SK-N-SH (cell line): ENCODE results near the gene FAXDC2. TPM values are rescaled to one million over a fixed set of nuclear protein-coding genes. Genes with fewer than 3 reads are reported as not detected.

Experiments
- CTCF ChIA-PET: fragments of 300-600, 350-600 bp; formaldehyde crosslinking; extraction: SDS; loops from one replicate; lab custom pipeline; 2021; lab: Yijun Ruan, JAX
- POLR2A ChIA-PET: fragments of 350-600 bp; sonication (Branson Sonifier 250); formaldehyde crosslinking; extraction: SDS; loops from one replicate; lab custom pipeline; 2020; ENCODE audit warnings: antibody characterized with exemption, inconsistent platforms; lab: Yijun Ruan, JAX
- DNase-seq: peaks from one replicate; pipeline ENCODE4 v3.0.0; 2012
- H2AFZ ChIP-seq: fragments of 200-600 bp; sonication (generic); 2 replicates; pipeline ENCODE4 v1.8.1; 2016; ENCODE audit warnings: antibody characterized with exemption, mild to moderate bottlenecking, low read depth
- H3F3A ChIP-seq: fragments of 200-600 bp; sonication (generic); replicated peaks from 2 replicates; pipeline ENCODE3; 2016; ENCODE audit warnings: antibody characterized with exemption, mild to moderate bottlenecking; ENCODE audit not compliant: insufficient read depth
- H3K27ac ChIP-seq, 2 experiments: fragments of 200-500 bp in 1 of 2; fragments of 200-600 bp in 1 of 2; sonication (Bioruptor generic) in 1 of 2; sonication (generic), shearing (Covaris generic) in 1 of 2; 2 replicates each; pipeline versions ENCODE4 v1.5.1 to v1.6.1; 2014 to 2016; ENCODE audit warnings: low read depth in 2 of 2, inconsistent platforms in 1 of 2, low read length in 1 of 2, mild to moderate bottlenecking in 1 of 2, mixed read lengths in 1 of 2
- H3K27me3 ChIP-seq: fragments of 200-600 bp; sonication (generic), shearing (Covaris generic); 2 replicates; pipeline ENCODE4 v1.6.1; 2016; ENCODE audit warnings: mixed run types; ENCODE audit not compliant: insufficient read depth
- H3K36me3 ChIP-seq, 2 experiments: fragments of 200-500 bp in 1 of 2; fragments of 200-600 bp in 1 of 2; sonication (Bioruptor generic) in 1 of 2; sonication (generic) in 1 of 2; replicated peaks in 1 of 2; 2 replicates each; pipeline versions ENCODE3 to v1.5.1; 2014 to 2016; ENCODE audit warnings: low read length in 1 of 2, mild to moderate bottlenecking in 1 of 2; ENCODE audit not compliant: insufficient read depth in 2 of 2, control insufficient read depth in 1 of 2
- H3K4me1 ChIP-seq, 2 experiments: fragments of 200-500 bp in 1 of 2; fragments of 200-600 bp in 1 of 2; sonication (Bioruptor generic) in 1 of 2; sonication (generic), shearing (Covaris generic) in 1 of 2; 2 replicates each; pipeline versions ENCODE4 v1.5.1 to v1.6.1; 2014 to 2016; ENCODE audit warnings: low read depth in 1 of 2, low read length in 1 of 2, mixed run types in 1 of 2; ENCODE audit not compliant: insufficient read depth in 2 of 2, control insufficient read depth in 1 of 2
- H3K4me2 ChIP-seq: fragments of 200-600 bp; sonication (generic), shearing (Covaris generic); 2 replicates; pipeline ENCODE4 v1.6.1; 2017; ENCODE audit warnings: mixed run types
- H3K4me3 ChIP-seq, 2 experiments: fragments of 200-500 bp in 1 of 2; fragments of 200-600 bp in 1 of 2; sonication (Bioruptor generic) in 1 of 2; sonication (generic), shearing (Covaris generic) in 1 of 2; 2 replicates each; pipeline versions ENCODE4 v1.5.1 to v1.8.1; 2014 to 2016; ENCODE audit warnings: low read depth in 2 of 2, inconsistent platforms in 1 of 2, low read length in 1 of 2, mild to moderate bottlenecking in 1 of 2, mixed read lengths in 1 of 2, moderate library complexity in 1 of 2
- H3K79me2 ChIP-seq: fragments of 200-600 bp; sonication (generic); 2 replicates; pipeline ENCODE4 v1.8.1; 2017; ENCODE audit warnings: mild to moderate bottlenecking; ENCODE audit not compliant: insufficient read depth
- H3K9ac ChIP-seq: fragments of 200-600 bp; sonication (generic); 2 replicates; pipeline ENCODE4 v1.6.1; 2017; ENCODE audit warnings: mixed run types
- H3K9me2 ChIP-seq: fragments of 200-600 bp; sonication (generic); 2 replicates; pipeline ENCODE4 v1.6.1; 2017; ENCODE audit warnings: mixed run types
- H3K9me3 ChIP-seq: fragments of 200-600 bp; sonication (generic); 2 replicates; pipeline ENCODE4 v1.6.1; 2017; ENCODE audit warnings: mixed run types, mild to moderate bottlenecking, moderate library complexity
- H4K20me1 ChIP-seq: fragments of 200-600 bp; sonication (generic); 2 replicates; pipeline ENCODE4 v1.6.1; 2017; ENCODE audit warnings: mild to moderate bottlenecking, mixed run types; ENCODE audit not compliant: insufficient read depth
- EP300 ChIP-seq, 2 experiments: IDR thresholded peaks; 2 replicates each; pipeline versions ENCODE4 v1.4.0 to v1.6.1; 2012; ENCODE audit warnings: borderline replicate concordance in 1 of 2, low read depth in 1 of 2, low read length in 1 of 2
- GABPA ChIP-seq: IDR thresholded peaks from 2 replicates; pipeline ENCODE4 v1.4.0; 2012; ENCODE audit warnings: low read depth, mild to moderate bottlenecking
- IRF3 ChIP-seq: fragments of 150-350 bp; IDR thresholded peaks from 2 replicates; pipeline ENCODE4 v1.6.1; 2016; ENCODE audit warnings: mild to moderate bottlenecking, low read depth, low read length
- MXI1 ChIP-seq: IDR thresholded peaks from 2 replicates; pipeline ENCODE4 v1.6.1; 2012; ENCODE audit warnings: mild to moderate bottlenecking, low read depth, low read length, improper control_type of control experiment
- NRF1 ChIP-seq: IDR thresholded peaks from 2 replicates; pipeline ENCODE4 v1.6.1; 2012; ENCODE audit warnings: low read depth, mild to moderate bottlenecking, low read length
- RCOR1 ChIP-seq: fragments of 150-350 bp; IDR thresholded peaks from 2 replicates; pipeline ENCODE4 v1.6.1; 2017; ENCODE audit warnings: antibody characterized with exemption, low read length
- TAF1 ChIP-seq: IDR thresholded peaks from 2 replicates; pipeline ENCODE4 v1.6.1; 2012; ENCODE audit warnings: low read depth, mild to moderate bottlenecking, low read length, moderate library complexity, borderline replicate concordance
- USF2 ChIP-seq: fragments of 150-350 bp; IDR thresholded peaks from 2 replicates; pipeline ENCODE4 v1.6.1; 2017; ENCODE audit warnings: antibody characterized with exemption, low read length, low read depth, borderline replicate concordance
- ZBTB33 ChIP-seq: IDR thresholded peaks from 2 replicates; pipeline ENCODE4 v1.4.0; 2012; ENCODE audit warnings: low read depth, borderline replicate concordance
- WGBS: methylation state at CpG from one replicate; pipeline ENCODE4 v1.1.6; 2017; ENCODE audit warnings: low lambda C conversion rate; 5-methylcytosine and 5-hydroxymethylcytosine counted together
- polyA plus RNA-seq, 3 experiments: library from polyadenylated mRNA; depleted of rRNA; stranded (reverse); fragments of >200 nt; gene quantifications; 2 replicates each; pipeline ENCODE4 v1.2.3, GENCODE V29; 2012
- TF ChIP-seq, protein P1 (sequence below): IDR thresholded peaks from 2 replicates; pipeline ENCODE4 v1.4.0; 2012; ENCODE audit warnings: low read depth, borderline replicate concordance

FAXDC2 gene
- polyA plus RNA-seq, 1 of the 3 experiments (the other 2 are of a cell fraction) = 6.0 TPM

GRCh38 chr5:154849791-154850201 is 607 bp downstream of the FAXDC2 start:
- POLR2A ChIA-PET = interaction anchor here (1.5 kb wide), 1 partner anchor 15 kb away, joined by 7 read pairs; no protein-coding TSS in a partner anchor
- 78% methylated on average over 2 of the region's 2 CpGs for WGBS
- DNase-seq = no peak
- TF ChIP-seq EP300 (IDR thresholded peaks at IDR 0.05; ENCODE audit: borderline replicate concordance in 1 of 2, low read depth in 1 of 2, low read length in 1 of 2) (no peak), GABPA (no peak), NRF1 (no peak), MXI1 (no peak), IRF3 (no peak), ZBTB33 (no peak), USF2 (no peak), TAF1 (no peak), RCOR1 (no peak)
- TF ChIP-seq, protein P1, sequence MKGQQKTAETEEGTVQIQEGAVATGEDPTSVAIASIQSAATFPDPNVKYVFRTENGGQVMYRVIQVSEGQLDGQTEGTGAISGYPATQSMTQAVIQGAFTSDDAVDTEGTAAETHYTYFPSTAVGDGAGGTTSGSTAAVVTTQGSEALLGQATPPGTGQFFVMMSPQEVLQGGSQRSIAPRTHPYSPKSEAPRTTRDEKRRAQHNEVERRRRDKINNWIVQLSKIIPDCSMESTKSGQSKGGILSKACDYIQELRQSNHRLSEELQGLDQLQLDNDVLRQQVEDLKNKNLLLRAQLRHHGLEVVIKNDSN = no peak
- TF ChIP-seq, all 33 proteins: peak for 0
- peaks cover 11% of the 10 kb centered on the region for H3F3A ChIP-seq
- CTCF ChIA-PET = no interaction called here
- H3K4me2 ChIP-seq = peak overlapping the region; percentile 73; the same call in 1 of the 2 replicates
- peak overlapping the region; percentile 26 to 77; a peak in 3 of 4 replicates for H3K27ac ChIP-seq
- peak overlapping the region; percentile 48; the same call in 1 of the 2 replicates for H3K9ac ChIP-seq
- no peaks in the 10 kb centered on the region for H3K9me2 ChIP-seq
- no peaks in the 10 kb centered on the region for H3K36me3 ChIP-seq
- peak overlapping the region; percentile 50 to 59 for H3K4me3 ChIP-seq
- no peaks in the 10 kb centered on the region for H3K79me2 ChIP-seq
- peak overlapping the region; percentile 92; the same call in 1 of the 2 replicates for H2AFZ ChIP-seq
- H3K27me3 ChIP-seq = no peaks in the 10 kb centered on the region
- H3K4me1 ChIP-seq = peaks cover 9 to 14% of the 10 kb centered on the region in 2 experiments; a peak in 3 of 4 replicates
- no peaks in the 10 kb centered on the region for H3K9me3 ChIP-seq
- no peaks in the 10 kb centered on the region for H4K20me1 ChIP-seq
